B cell (primary cell): Measurements from ENCODE around the gene OR52D1. TPM values are rescaled to one million over a fixed set of nuclear protein-coding genes. Genes with fewer than 3 reads are reported as not detected.

Experiments
- ATAC-seq: fragments of 200-7000 bp; cut with Tn5 transposase; one replicate; pipeline ENCODE4 v1.10.0; 2021; ENCODE audit warnings: low read depth, mild to moderate bottlenecking, moderate number of reproducible peaks, moderate library complexity
- CTCF ChIA-PET: fragments of 350-600 bp; sonication (Branson Sonifier 250); formaldehyde crosslinking; loops from one replicate; lab custom pipeline; 2021; ENCODE audit warnings: antibody characterized with exemption, inconsistent platforms; lab: Charles Lee
- POLR2A ChIA-PET: fragments of 350-600 bp; sonication (Branson Sonifier 250); formaldehyde crosslinking; loops from one replicate; lab custom pipeline; 2021; ENCODE audit warnings: antibody characterized with exemption; lab: Charles Lee
- DNase-seq: peaks from one replicate; pipeline ENCODE4 v3.0.0; 2013
- H2AFZ ChIP-seq: 2 replicates; pipeline ENCODE4 v1.6.1; 2012; ENCODE audit warnings: mild to moderate bottlenecking, low read depth, low read length; ENCODE audit not compliant: insufficient read depth, poor library complexity, severe bottlenecking
- H3K27ac ChIP-seq, 2 donors: 1 replicate in 1 of 2; 2 replicates in 1 of 2; pipeline ENCODE4 v1.5.1; 2012 to 2013; ENCODE audit warnings: low read length in 2 of 2, mild to moderate bottlenecking in 2 of 2, moderate library complexity in 1 of 2
- H3K27me3 ChIP-seq, 4 experiments: fragments of 200-600 bp in 1 of 4; sonication (generic) in 1 of 4; replicated peaks in 1 of 4; 1 replicate in 2 of 4; 2 replicates in 2 of 4; pipeline versions ENCODE4 v1.6.1 to v1.7.0; 2013 to 2016; ENCODE audit warnings: low read length in 3 of 4, mild to moderate bottlenecking in 2 of 4, mixed read lengths in 1 of 4, moderate library complexity in 1 of 4; ENCODE audit not compliant: insufficient read depth in 4 of 4, control insufficient read depth in 3 of 4; ENCODE audit errors: control extremely low read depth in 1 of 4
- H3K36me3 ChIP-seq, 2 experiments: replicated peaks in 1 of 2; 1 replicate in 1 of 2; 2 replicates in 1 of 2; pipeline versions ENCODE4 v1.6.1 to v1.7.1; 2013; ENCODE audit warnings: low read length in 1 of 2; ENCODE audit not compliant: insufficient read depth in 2 of 2, control insufficient read depth in 1 of 2; ENCODE audit errors: control extremely low read depth in 1 of 2, extremely low read depth in 1 of 2
- H3K4me1 ChIP-seq, 2 donors: fragments of 200-600 bp in 1 of 2; sonication (generic) in 1 of 2; 1 replicate in 1 of 2; 2 replicates in 1 of 2; pipeline versions ENCODE4 v1.5.1 to v1.6.1; 2013 to 2017; ENCODE audit warnings: low read length in 2 of 2; ENCODE audit not compliant: control insufficient read depth in 2 of 2, insufficient read depth in 2 of 2
- H3K4me2 ChIP-seq: replicated peaks from 2 replicates; pipeline ENCODE3; 2012; ENCODE audit warnings: mild to moderate bottlenecking, low read depth, low read length; ENCODE audit not compliant: poor library complexity, severe bottlenecking
- H3K4me3 ChIP-seq, 5 experiments: fragments of 200-600 bp in 1 of 5; sonication (generic) in 1 of 5; 1 replicate in 3 of 5; 2 replicates in 2 of 5; pipeline versions ENCODE4 v1.5.1 to v1.7.0; 2011 to 2016; ENCODE audit warnings: low read length in 4 of 5, mild to moderate bottlenecking in 4 of 5, low read depth in 2 of 5, control low read depth in 1 of 5, moderate library complexity in 1 of 5; ENCODE audit not compliant: insufficient read depth in 1 of 5; ENCODE audit errors: control extremely low read depth in 1 of 5, extremely low read depth in 1 of 5
- H3K79me2 ChIP-seq: fragments of 200-600 bp; sonication (generic); one replicate; pipeline ENCODE4 v1.6.0; 2016; ENCODE audit warnings: low read length; ENCODE audit not compliant: control insufficient read depth, insufficient read depth
- H3K9ac ChIP-seq: fragments of 200-600 bp; sonication (generic); 2 replicates; pipeline ENCODE4 v1.6.1; 2017; ENCODE audit warnings: mild to moderate bottlenecking, low read length, moderate library complexity
- H3K9me3 ChIP-seq, 3 donors: one replicate each; pipeline versions ENCODE4 v1.6.1 to v1.7.1; 2013; ENCODE audit warnings: low read length in 2 of 3; ENCODE audit not compliant: control insufficient read depth in 2 of 3, insufficient read depth in 1 of 3; ENCODE audit errors: control extremely low read depth in 1 of 3
- H4K20me1 ChIP-seq: 2 replicates; pipeline ENCODE4 v1.6.0; 2012; ENCODE audit warnings: mild to moderate bottlenecking, low read length; ENCODE audit not compliant: insufficient read depth, control insufficient read depth, poor library complexity, severe bottlenecking
- H3K27ac Mint-ChIP-seq: one replicate; pipeline ENCODE4 v1.8.0; 2021; ENCODE audit warnings: mixed read lengths
- H3K27me3 Mint-ChIP-seq: one replicate; pipeline ENCODE4 v1.8.0; 2021; ENCODE audit warnings: mixed read lengths
- H3K4me1 Mint-ChIP-seq: one replicate; pipeline ENCODE4 v1.8.0; 2021; ENCODE audit warnings: mixed read lengths
- H3K4me3 Mint-ChIP-seq: one replicate; pipeline ENCODE4 v1.8.0; 2021; ENCODE audit warnings: mixed read lengths
- H3K9me3 Mint-ChIP-seq: one replicate; pipeline ENCODE4 v1.8.0; 2022; ENCODE audit warnings: mixed read lengths; ENCODE audit not compliant: insufficient read depth
- EZH2 ChIP-seq: IDR thresholded peaks from 2 replicates; pipeline ENCODE4 v1.6.1; 2012; ENCODE audit warnings: borderline replicate concordance, low read depth, mild to moderate bottlenecking, moderate library complexity, low read length; ENCODE audit not compliant: insufficient read depth, poor library complexity, severe bottlenecking
- WGBS: methylation state at CpG from one replicate; pipeline ENCODE4 v1.1.5; 2013; ENCODE audit warnings: missing lambda C conversion rate; ENCODE audit not compliant: insufficient coverage; 5-methylcytosine and 5-hydroxymethylcytosine counted together
- intact Hi-C: fragments of 100-400 bp; cut with micrococcal nuclease; formaldehyde crosslinking; loops from one replicate; pipeline ENCODE4 v1.10.0; 2022
- polyA plus RNA-seq: library from polyadenylated mRNA; depleted of rRNA; stranded (reverse); fragments of >200 nt; gene quantifications from 2 replicates; pipeline ENCODE4 v1.2.3, GENCODE V29; 2012
- total RNA-seq, 2 donors: library from RNA; stranded (reverse); fragments of 120-200 nt in 1 of 2; gene quantifications; 1 replicate in 1 of 2; 2 replicates in 1 of 2; pipeline versions ENCODE4 v1.2.3 to v1.2.4, GENCODE V29; 2013 to 2022
- TF ChIP-seq, protein P1 (sequence below): fragments of 200-600 bp; IDR thresholded peaks from one replicate; pipeline ENCODE4 v1.8.0; 2022; ENCODE audit warnings: antibody characterized with exemption, mild to moderate bottlenecking

OR52D1 gene
- total and polyA plus RNA-seq, 2 donors (not counting 1 experiment from before 2014, with no cell fraction given), result not detected

DNA sequence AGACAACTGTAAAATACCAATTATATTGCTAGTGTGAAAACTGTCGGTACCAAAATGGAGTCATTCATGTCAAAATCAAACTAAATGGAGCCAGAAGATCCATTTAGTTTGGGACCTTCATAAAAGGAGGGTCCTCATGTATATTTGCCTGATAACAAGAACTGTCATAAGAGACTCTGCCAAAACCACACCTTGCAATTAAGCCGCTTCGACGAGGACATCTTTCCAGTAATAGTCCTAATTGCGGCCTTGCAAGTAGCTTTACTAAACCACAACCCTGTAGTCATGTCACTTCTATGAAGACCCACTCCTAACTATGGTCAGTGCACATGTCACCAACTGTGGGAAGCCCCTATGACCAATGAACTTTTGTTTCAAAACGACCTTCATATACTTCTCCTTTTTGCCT, 11.9 kb downstream of the OR52D1 start:
- Mint-ChIP-seq H3K4me1 (no peaks in the 10 kb centered on the region), H3K9me3 (no peaks in the 10 kb centered on the region), H3K4me3 (no peak overlapping the region), H3K27me3 (peaks cover 14% of the 10 kb centered on the region), H3K27ac (no peak overlapping the region)
- Histone ChIP-seq H3K27ac (no peak overlapping the region), H4K20me1 (no peaks in the 10 kb centered on the region), H3K9me3 (no peaks in the 10 kb centered on the region), H3K27me3 (no peaks in the 10 kb centered on the region), H2AFZ (no peak overlapping the region), H3K4me3 (no peak overlapping the region), H3K4me1 (no peaks in the 10 kb centered on the region), H3K79me2 (no peaks in the 10 kb centered on the region), H3K36me3 (no peaks in the 10 kb centered on the region), H3K9ac (no peak overlapping the region), H3K4me2 (no peak overlapping the region)
- DNase-seq (no peak), ATAC-seq (no peak)
- WGBS, result 72% methylated on average over 5 of the region's 6 CpGs
- ChIA-PET CTCF (no interaction called here), POLR2A (no interaction called here)
- TF ChIP-seq EZH2, result no peak
- TF ChIP-seq, protein P1, sequence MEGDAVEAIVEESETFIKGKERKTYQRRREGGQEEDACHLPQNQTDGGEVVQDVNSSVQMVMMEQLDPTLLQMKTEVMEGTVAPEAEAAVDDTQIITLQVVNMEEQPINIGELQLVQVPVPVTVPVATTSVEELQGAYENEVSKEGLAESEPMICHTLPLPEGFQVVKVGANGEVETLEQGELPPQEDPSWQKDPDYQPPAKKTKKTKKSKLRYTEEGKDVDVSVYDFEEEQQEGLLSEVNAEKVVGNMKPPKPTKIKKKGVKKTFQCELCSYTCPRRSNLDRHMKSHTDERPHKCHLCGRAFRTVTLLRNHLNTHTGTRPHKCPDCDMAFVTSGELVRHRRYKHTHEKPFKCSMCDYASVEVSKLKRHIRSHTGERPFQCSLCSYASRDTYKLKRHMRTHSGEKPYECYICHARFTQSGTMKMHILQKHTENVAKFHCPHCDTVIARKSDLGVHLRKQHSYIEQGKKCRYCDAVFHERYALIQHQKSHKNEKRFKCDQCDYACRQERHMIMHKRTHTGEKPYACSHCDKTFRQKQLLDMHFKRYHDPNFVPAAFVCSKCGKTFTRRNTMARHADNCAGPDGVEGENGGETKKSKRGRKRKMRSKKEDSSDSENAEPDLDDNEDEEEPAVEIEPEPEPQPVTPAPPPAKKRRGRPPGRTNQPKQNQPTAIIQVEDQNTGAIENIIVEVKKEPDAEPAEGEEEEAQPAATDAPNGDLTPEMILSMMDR, result no peak
- intact Hi-C loops, result no loop called here

DNA sequence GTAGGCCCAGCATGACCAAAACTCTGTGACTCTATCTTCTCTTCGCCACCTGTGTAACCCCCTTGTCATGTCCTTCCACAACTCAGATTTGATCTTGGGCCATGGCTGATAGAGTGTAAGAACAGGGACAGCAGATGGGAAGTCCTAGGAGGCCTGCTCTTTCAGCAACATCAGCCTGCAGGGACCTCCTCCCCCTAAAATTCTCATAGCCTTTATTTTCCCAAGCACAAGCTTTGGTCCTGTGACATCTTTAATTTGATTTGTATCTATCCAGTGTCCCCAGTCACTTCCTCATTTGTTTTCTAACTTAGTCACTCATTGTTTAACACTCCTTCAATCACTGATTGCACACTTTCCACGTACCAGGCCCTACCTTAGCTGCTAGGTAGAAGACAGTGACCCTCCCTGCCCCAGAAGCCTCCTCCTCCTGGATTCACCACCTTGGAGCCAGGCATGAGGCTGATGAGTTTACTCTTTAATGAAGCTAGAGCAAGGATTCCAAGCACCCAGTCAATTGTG, 16.0 kb downstream of the OR52D1 start:
- no peak overlapping the region for H3K4me2 ChIP-seq

More for the DNA sequence above, 16.0 kb downstream of the OR52D1 start:
- H3K27ac Mint-ChIP-seq, result no peak overlapping the region
- TF ChIP-seq, protein P1, result no peak
- TF ChIP-seq EZH2, result no peak
- Histone ChIP-seq H3K9ac (no peak overlapping the region), H4K20me1 (no peaks in the 10 kb centered on the region), H3K27me3 (no peaks in the 10 kb centered on the region), H3K4me1 (no peaks in the 10 kb centered on the region), H2AFZ (no peak overlapping the region), H3K9me3 (no peaks in the 10 kb centered on the region), H3K4me3 (no peak overlapping the region), H3K27ac (no peak overlapping the region), H3K36me3 (no peaks in the 10 kb centered on the region), H3K79me2 (no peaks in the 10 kb centered on the region)
- ATAC-seq, result no peak
- no peaks in the 10 kb centered on the region for H3K4me1 Mint-ChIP-seq
- H3K4me3 Mint-ChIP-seq, result no peak overlapping the region
- intact Hi-C loops, result no loop called here
- DNase-seq, result no peak
- ChIA-PET POLR2A (no interaction called here), CTCF (interaction anchor here (1.6 kb wide), 1 partner anchor 28 kb away, joined by 4 read pairs; no protein-coding TSS in a partner anchor)
- peaks cover 24% of the 10 kb centered on the region for H3K27me3 Mint-ChIP-seq
- no peaks in the 10 kb centered on the region for H3K9me3 Mint-ChIP-seq
- 83% methylated on average over 1 of the region's 2 CpGs for WGBS
